GM12878 (cell line): ENCODE data around the gene TRAT1. TPM values are rescaled to one million over a fixed set of nuclear protein-coding genes. Genes with fewer than 3 reads are reported as not detected.

Experiments
- ATAC-seq: fragments of 200-7000 bp; cut with Tn5 transposase; 3 replicates; pipeline ENCODE4 v1.9.1; 2020; ENCODE audit warnings: mild to moderate bottlenecking, moderate library complexity
- BruUV-seq: library from RNA; stranded (reverse); fragments of 400-500 nt; replicated peaks from 2 replicates; lab custom pipeline; 2021; lab: Mats Ljungman, UMichigan
- CTCF ChIA-PET: fragments of 300-600 bp; sonication (Branson Sonifier 250); formaldehyde crosslinking; extraction: SDS; loops from one replicate; lab custom pipeline; 2021; ENCODE audit warnings: inconsistent platforms; lab: Yijun Ruan, JAX
- POLR2A ChIA-PET: fragments of 350-600 bp; formaldehyde crosslinking; extraction: SDS; loops from one replicate; lab custom pipeline; 2021; ENCODE audit warnings: inconsistent platforms; lab: Charles Lee
- RAD21 ChIA-PET: fragments of 300-600 bp; sonication (Branson Sonifier 250); formaldehyde crosslinking; loops from one replicate; lab custom pipeline; 2023; ENCODE audit warnings: antibody characterized with exemption; ENCODE audit not compliant: unreplicated experiment; lab: Charles Lee
- SMC1A ChIA-PET: fragments of 300-600 bp; sonication (Branson Sonifier 250); formaldehyde crosslinking; loops from one replicate; lab custom pipeline; 2023; ENCODE audit not compliant: unreplicated experiment, uncharacterized antibody; lab: Charles Lee
- DNase-seq: peaks from one replicate; pipeline ENCODE4 v3.0.0-alpha.2; 2011; ENCODE audit warnings: low read depth, low spot score
- FAIRE-seq: peaks from 3 replicates; lab custom pipeline; 2011; peaks lifted over from hg19 to GRCh38; lab: Jason Lieb, UNC
- H2AFZ ChIP-seq: 2 replicates; pipeline ENCODE4 v1.6.0; 2011; ENCODE audit warnings: low read depth, low read length, control low read depth; ENCODE audit not compliant: control insufficient read depth
- H3K27ac ChIP-seq: 2 replicates; pipeline ENCODE4 v1.5.1; 2011; ENCODE audit warnings: control low read depth; ENCODE audit not compliant: control insufficient read depth, insufficient read depth
- H3K27me3 ChIP-seq, 2 experiments: replicated peaks in 1 of 2; 2 replicates each; pipeline versions ENCODE4 v1.6.0 to v1.6.1; 2011; ENCODE audit warnings: low read length in 1 of 2; ENCODE audit not compliant: control insufficient read depth in 2 of 2, insufficient read depth in 2 of 2
- H3K36me3 ChIP-seq, 2 experiments: 2 replicates each; pipeline ENCODE4 v1.5.1; 2011; ENCODE audit warnings: low read length in 1 of 2; ENCODE audit not compliant: control insufficient read depth in 2 of 2, insufficient read depth in 2 of 2
- H3K4me1 ChIP-seq: 2 replicates; pipeline ENCODE4 v1.6.1; 2011; ENCODE audit warnings: mild to moderate bottlenecking, low read length, moderate library complexity, mixed read lengths; ENCODE audit not compliant: control insufficient read depth, insufficient read depth
- H3K4me2 ChIP-seq: 2 replicates; pipeline ENCODE4 v1.6.0; 2011; ENCODE audit warnings: control low read depth; ENCODE audit not compliant: control insufficient read depth, insufficient read depth
- H3K4me3 ChIP-seq: fragments of 200-600 bp; sonication (generic); 2 replicates; pipeline ENCODE4 v1.5.1; 2016
- H3K79me2 ChIP-seq: 2 replicates; pipeline ENCODE4 v1.6.0; 2011; ENCODE audit warnings: low read length; ENCODE audit not compliant: control insufficient read depth, insufficient read depth
- H3K9ac ChIP-seq: 2 replicates; pipeline ENCODE4 v1.8.0; 2011; ENCODE audit warnings: low read length, control low read depth, mixed read lengths; ENCODE audit not compliant: control insufficient read depth, insufficient read depth
- H3K9me3 ChIP-seq: replicated peaks from 3 replicates; pipeline ENCODE4 v1.5.1; 2011; ENCODE audit warnings: mild to moderate bottlenecking, low read length; ENCODE audit not compliant: control insufficient read depth, insufficient read depth
- H4K20me1 ChIP-seq: 2 replicates; pipeline ENCODE4 v1.6.0; 2011; ENCODE audit not compliant: control insufficient read depth, insufficient read depth
- ATF2 ChIP-seq: IDR thresholded peaks from 2 replicates; pipeline ENCODE4 v1.6.1; 2012; ENCODE audit warnings: low read length, inconsistent platforms
- CEBPB ChIP-seq, 2 experiments: fragments of 150-350 bp in 1 of 2; IDR thresholded peaks; 2 replicates each; pipeline ENCODE4 v1.6.1; 2012 to 2014; ENCODE audit warnings: low read depth in 2 of 2, low read length in 2 of 2, borderline replicate concordance in 1 of 2, inconsistent platforms in 1 of 2
- EP300 ChIP-seq, 2 experiments: fragments of 150-350 bp in 1 of 2; IDR thresholded peaks; 2 replicates each; pipeline ENCODE4 v1.6.1; 2011 to 2012; ENCODE audit warnings: low read depth in 2 of 2, low read length in 2 of 2, borderline replicate concordance in 1 of 2, improper control_type of control experiment in 1 of 2, inconsistent platforms in 1 of 2; ENCODE audit not compliant: control insufficient read depth in 1 of 2
- KLF5 ChIP-seq: fragments of 450-650 bp; IDR thresholded peaks from 2 replicates; pipeline ENCODE4 v1.6.1; 2014; ENCODE audit warnings: mild to moderate bottlenecking; ENCODE audit not compliant: partially characterized antibody
- POLR2AphosphoS5 ChIP-seq: IDR thresholded peaks from 2 replicates; pipeline ENCODE4 v1.6.1; 2011; ENCODE audit warnings: mild to moderate bottlenecking, low read length, inconsistent platforms
- SMC3 ChIP-seq: IDR thresholded peaks from 2 replicates; pipeline ENCODE4 v1.6.1; 2011; ENCODE audit warnings: low read length, improper control_type of control experiment, borderline replicate concordance
- SUPT20H ChIP-seq: IDR thresholded peaks from 2 replicates; pipeline ENCODE4 v1.6.1; 2011; ENCODE audit warnings: low read depth, mild to moderate bottlenecking, low read length, moderate library complexity, borderline replicate concordance; ENCODE audit not compliant: control insufficient read depth
- TBL1XR1 ChIP-seq: IDR thresholded peaks from 2 replicates; pipeline ENCODE4 v1.6.1; 2012; ENCODE audit warnings: low read depth, low read length, improper control_type of control experiment
- ZBED1 ChIP-seq: IDR thresholded peaks from 2 replicates; pipeline ENCODE4 v1.6.1; 2016; ENCODE audit warnings: borderline replicate concordance
- ZBTB4 ChIP-seq: fragments of 450-650 bp; formaldehyde crosslinking; IDR thresholded peaks from 2 replicates; pipeline ENCODE4 v1.4.0; 2022; ENCODE audit warnings: mild to moderate bottlenecking, moderate library complexity
- ZSCAN29 ChIP-seq: fragments of 450-650 bp; IDR thresholded peaks from 2 replicates; pipeline ENCODE4 v1.6.1; 2017; ENCODE audit warnings: mild to moderate bottlenecking, moderate library complexity
- ZZZ3 ChIP-seq: IDR thresholded peaks from 2 replicates; pipeline ENCODE4 v1.6.1; 2011; ENCODE audit warnings: low read depth; ENCODE audit not compliant: control insufficient read depth, insufficient read length
- WGBS: methylation state at CpG from one replicate; pipeline ENCODE4 v1.1.6; 2016; ENCODE audit warnings: low lambda C conversion rate; ENCODE audit not compliant: insufficient replicate concordance, insufficient coverage; ENCODE audit errors: missing lambda C conversion rate; 5-methylcytosine and 5-hydroxymethylcytosine counted together
- in situ Hi-C: fragments of 300-500 bp; cut with MboI; formaldehyde crosslinking; loops from 9 replicates; pipeline ENCODE4 v1.14.3; 2018; ENCODE audit warnings: mixed read lengths
- intact Hi-C: fragments of 100-400 bp; cut with micrococcal nuclease; formaldehyde crosslinking; loops from one replicate; pipeline ENCODE4 v1.14.2; 2022; ENCODE audit not compliant: unreplicated experiment
- polyA plus RNA-seq, 11 experiments: library from polyadenylated mRNA; depleted of rRNA in 4 of 11; unstranded in 6 of 11; stranded (reverse) in 5 of 11; fragments of >200 nt; fragmentation: Nextera tagmentation in 4 of 11; fragmentation: Illumina TruSeq in 1 of 11; extraction: Ambion mirVana in 4 of 11; extraction: Trizol in 1 of 11; gene quantifications; 1 replicate in 1 of 11; 2 replicates in 10 of 11; pipeline versions ENCODE4 v1.2.1 to v1.2.3, GENCODE V29; 2011 to 2016; ENCODE audit warnings: inconsistent platforms in 2 of 11, missing spikeins in 2 of 11, low read depth in 1 of 11
- total RNA-seq, 4 experiments: library from RNA; depleted of rRNA in 3 of 4; stranded (reverse); fragments of >200 nt in 3 of 4; fragmentation: Illumina TruSeq in 1 of 4; extraction: Trizol in 1 of 4; gene quantifications; 2 replicates each; pipeline versions ENCODE4 v1.2.1 to v1.2.3, GENCODE V29; 2013 to 2021
- TF ChIP-seq, protein P1 (sequence below): fragments of 450-650 bp; formaldehyde crosslinking; IDR thresholded peaks from 2 replicates; pipeline ENCODE4 v1.5.0; 2022; ENCODE audit warnings: mild to moderate bottlenecking, missing genetic modification characterization

TRAT1 gene
- total and polyA plus RNA-seq, 10 of the 15 experiments (the other 5 are each of a cell fraction or from before 2014, with no cell fraction given), result 0.11 to 1.5 (median 0.18) TPM; not detected in 2

GRCh38 chr3:108818404-108818803, 4.2 kb upstream of the TRAT1 start (continued):
- no peak for TF ChIP-seq ZBTB4 (CRISPR knock-in tag)
- no peak for TF ChIP-seq EP300 (IDR thresholded peaks at IDR 0.05; ENCODE audit: borderline replicate concordance in 1 of 2, control insufficient read depth in 1 of 2, low read depth in 2 of 2, low read length in 2 of 2)
- TF ChIP-seq SUPT20H, result no peak
- TF ChIP-seq ZSCAN29, result no peak
- peak; percentile 47 for TF ChIP-seq SMC3

DNA sequence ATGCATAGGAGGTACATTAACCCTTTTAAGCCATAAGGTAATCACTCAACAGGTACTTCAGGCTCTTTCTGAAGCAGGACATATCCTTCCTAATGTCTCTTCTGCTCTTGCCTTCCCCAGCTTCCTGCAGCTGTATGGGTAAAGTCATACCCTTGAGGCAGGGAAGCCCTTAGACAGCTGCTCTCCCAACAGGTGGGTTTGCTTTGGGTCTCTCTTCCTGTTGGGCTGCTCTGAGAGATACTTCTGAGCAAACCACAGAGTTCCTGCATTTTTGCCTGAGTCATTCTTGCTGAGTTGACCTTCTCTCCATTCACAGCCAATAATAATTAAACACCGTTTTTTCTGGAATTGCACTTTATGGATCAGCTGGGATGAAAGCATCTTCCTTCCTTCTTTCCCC, 2.0 kb upstream of the TRAT1 start:
- Histone ChIP-seq H3K4me3 (no peak overlapping the region), H4K20me1 (no peaks in the 10 kb centered on the region), H3K79me2 (no peaks in the 10 kb centered on the region), H3K4me1 (no peaks in the 10 kb centered on the region), H3K9ac (no peak overlapping the region), H3K4me2 (no peak overlapping the region), H2AFZ (no peak overlapping the region), H3K27ac (no peak overlapping the region), H3K9me3 (no peaks in the 10 kb centered on the region), H3K27me3 (no peaks in the 10 kb centered on the region), H3K36me3 (no peaks in the 10 kb centered on the region)
- ATAC-seq (no peak), DNase-seq (no peak), FAIRE-seq (no peak)
- intact Hi-C loops (no loop called here), in situ Hi-C loops (no loop called here)
- ChIA-PET POLR2A (no interaction called here), CTCF (interaction anchor here (1.4 to 1.8 kb wide), 2 partner anchors 94 to 331 kb away, joined by 4 read pairs; no protein-coding TSS in a partner anchor), RAD21 (no interaction called here), SMC1A (interaction anchor here (1.4 kb wide), 1 partner anchor 25 kb away, joined by 4 read pairs; no protein-coding TSS in a partner anchor)
- 100% methylated on average over 1 of the region's 1 CpG for WGBS
- BruUV-seq, result no TSS peak
- no peak for TF ChIP-seq KLF5
- TF ChIP-seq POLR2AphosphoS5, result no peak
- TF ChIP-seq TBL1XR1, result no peak
- TF ChIP-seq ZZZ3, result no peak
- no peak for TF ChIP-seq CEBPB (IDR thresholded peaks at IDR 0.05; ENCODE audit: borderline replicate concordance in 1 of 2, low read depth in 2 of 2, low read length in 2 of 2)
- no peak for TF ChIP-seq ATF2
- TF ChIP-seq, protein P1, sequence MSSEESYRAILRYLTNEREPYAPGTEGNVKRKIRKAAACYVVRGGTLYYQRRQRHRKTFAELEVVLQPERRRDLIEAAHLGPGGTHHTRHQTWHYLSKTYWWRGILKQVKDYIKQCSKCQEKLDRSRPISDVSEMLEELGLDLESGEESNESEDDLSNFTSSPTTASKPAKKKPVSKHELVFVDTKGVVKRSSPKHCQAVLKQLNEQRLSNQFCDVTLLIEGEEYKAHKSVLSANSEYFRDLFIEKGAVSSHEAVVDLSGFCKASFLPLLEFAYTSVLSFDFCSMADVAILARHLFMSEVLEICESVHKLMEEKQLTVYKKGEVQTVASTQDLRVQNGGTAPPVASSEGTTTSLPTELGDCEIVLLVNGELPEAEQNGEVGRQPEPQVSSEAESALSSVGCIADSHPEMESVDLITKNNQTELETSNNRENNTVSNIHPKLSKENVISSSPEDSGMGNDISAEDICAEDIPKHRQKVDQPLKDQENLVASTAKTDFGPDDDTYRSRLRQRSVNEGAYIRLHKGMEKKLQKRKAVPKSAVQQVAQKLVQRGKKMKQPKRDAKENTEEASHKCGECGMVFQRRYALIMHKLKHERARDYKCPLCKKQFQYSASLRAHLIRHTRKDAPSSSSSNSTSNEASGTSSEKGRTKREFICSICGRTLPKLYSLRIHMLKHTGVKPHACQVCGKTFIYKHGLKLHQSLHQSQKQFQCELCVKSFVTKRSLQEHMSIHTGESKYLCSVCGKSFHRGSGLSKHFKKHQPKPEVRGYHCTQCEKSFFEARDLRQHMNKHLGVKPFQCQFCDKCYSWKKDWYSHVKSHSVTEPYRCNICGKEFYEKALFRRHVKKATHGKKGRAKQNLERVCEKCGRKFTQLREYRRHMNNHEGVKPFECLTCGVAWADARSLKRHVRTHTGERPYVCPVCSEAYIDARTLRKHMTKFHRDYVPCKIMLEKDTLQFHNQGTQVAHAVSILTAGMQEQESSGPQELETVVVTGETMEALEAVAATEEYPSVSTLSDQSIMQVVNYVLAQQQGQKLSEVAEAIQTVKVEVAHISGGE (CRISPR knock-in tag), result no peak
- TF ChIP-seq ZBED1, result no peak
